Measurements from ENCODE around the gene ADIPOR2. TPM values are rescaled to one million over a fixed set of nuclear protein-coding genes. Genes with fewer than 3 reads are reported as not detected.

The ADIPOR2 gene
- total RNA-seq, 4 donors from 2014 or later, result 46.0 to 59.3 (median 52.4) TPM

- no peak for TF ChIP-seq CTCF (IDR thresholded peaks at IDR 0.05)
- no peak for TF ChIP-seq POLR2A (IDR thresholded peaks at IDR 0.05)
- no peak overlapping the region for H3K4me3 ChIP-seq (replicated peaks in 1 of 3)
- no peaks in the 10 kb centered on the region for H3K36me3 ChIP-seq
- WGBS, 2 donors, result 99 to 100% methylated on average over 4 to 5 of the region's 5 CpGs
- intact Hi-C loops (cut with DNase I), result no loop called here
- no peak for DNase-seq
- H3K9me3 ChIP-seq, result no peaks in the 10 kb centered on the region
- H3K27me3 ChIP-seq, result no peaks in the 10 kb centered on the region
- H3K4me1 ChIP-seq, result peaks cover 6 to 9% of the 10 kb centered on the region in 2 donors
- no peak overlapping the region for H3K27ac ChIP-seq
Observed at GRCh38 chr12:1749019-1749418, 58.1 kb downstream of the ADIPOR2 start.

GRCh38 chr12:1750300-1750699 lies 59.4 kb downstream of the ADIPOR2 start:
- intact Hi-C loops (cut with DNase I), result no loop called here
- WGBS, 2 donors, result 94 to 95% methylated on average over 3 of the region's 3 CpGs
- TF ChIP-seq POLR2A (IDR thresholded peaks at IDR 0.05) (no peak), CTCF (IDR thresholded peaks at IDR 0.05) (no peak)
- Histone ChIP-seq H3K4me3 (replicated peaks in 1 of 3) (no peak overlapping the region), H3K4me1 (peaks cover 6 to 9% of the 10 kb centered on the region in 2 donors), H3K36me3 (peaks cover 0 to 4% of the 10 kb centered on the region in 2 donors), H3K27me3 (no peaks in the 10 kb centered on the region), H3K9me3 (no peaks in the 10 kb centered on the region), H3K27ac (no peak overlapping the region)
- DNase-seq, result no peak

GRCh38 chr12:1758376-1758775 lies 67.5 kb downstream of the ADIPOR2 start:
- TF ChIP-seq POLR2A (IDR thresholded peaks at IDR 0.05), result no peak
- TF ChIP-seq CTCF (IDR thresholded peaks at IDR 0.05), result no peak
- Histone ChIP-seq H3K36me3 (peaks cover 3 to 4% of the 10 kb centered on the region in 2 donors), H3K4me3 (replicated peaks in 1 of 3) (no peak overlapping the region), H3K9me3 (no peaks in the 10 kb centered on the region), H3K4me1 (peaks cover 38 to 45% of the 10 kb centered on the region in 2 donors), H3K27ac (peak overlapping the region; percentile 32 to 98 (median 81)), H3K27me3 (no peaks in the 10 kb centered on the region)
- intact Hi-C loops (cut with DNase I), result no loop called here
- WGBS, 2 donors, result 67 to 87% methylated on average over 2 of the region's 2 CpGs
- no peak for DNase-seq

GRCh38 chr12:1758887-1759286 lies 68.0 kb downstream of the ADIPOR2 start:
- Histone ChIP-seq H3K36me3 (peaks cover 3 to 4% of the 10 kb centered on the region in 2 donors), H3K27ac (peak overlapping the region; percentile 37 to 98 (median 81)), H3K9me3 (no peaks in the 10 kb centered on the region), H3K4me1 (peaks cover 38 to 45% of the 10 kb centered on the region in 2 donors), H3K27me3 (no peaks in the 10 kb centered on the region), H3K4me3 (replicated peaks in 1 of 3) (no peak overlapping the region)
- intact Hi-C loops (cut with DNase I), result no loop called here
- 20 to 29% methylated on average over 4 of the region's 4 CpGs for WGBS, 2 donors
- TF ChIP-seq POLR2A (IDR thresholded peaks at IDR 0.05), result no peak
- no peak for TF ChIP-seq CTCF (IDR thresholded peaks at IDR 0.05)
- no peak for DNase-seq

- no peak for TF ChIP-seq CTCF (IDR thresholded peaks at IDR 0.05)
- no peak for TF ChIP-seq POLR2A (IDR thresholded peaks at IDR 0.05)
- intact Hi-C loops (cut with DNase I), result no loop called here
- no peak for DNase-seq
- Histone ChIP-seq H3K27me3 (no peaks in the 10 kb centered on the region), H3K27ac (peak overlapping the region in 2 of 3 donors; percentile 81 to 98), H3K4me3 (replicated peaks in 1 of 3) (no peak overlapping the region), H3K9me3 (no peaks in the 10 kb centered on the region), H3K4me1 (peaks cover 38 to 45% of the 10 kb centered on the region in 2 donors), H3K36me3 (peaks cover 0 to 3% of the 10 kb centered on the region in 2 donors)
- WGBS, 2 donors, result 85 to 92% methylated on average over 2 of the region's 2 CpGs
Observed at GRCh38 chr12:1760566-1761382, 69.9 kb downstream of the ADIPOR2 start.
